Lung (tissue), 12 donors: ENCODE results near the gene RFWD3. TPM values are rescaled to one million over a fixed set of nuclear protein-coding genes. Genes with fewer than 3 reads are reported as not detected.

Source experiments
- ATAC-seq: fragments of 200-7000 bp; cut with Tn5 transposase; one replicate; pipeline ENCODE4 v1.9.1; 2020; ENCODE audit warnings: moderate number of reproducible peaks; ENCODE audit not compliant: insufficient read depth, low FRiP score
- DNase-seq, 3 donors: peaks; one replicate each; pipeline ENCODE4 v3.0.0-alpha.2; 2013 to 2017
- H3K27ac ChIP-seq, 2 donors: one replicate each; pipeline ENCODE4 v1.5.1; 2013; ENCODE audit warnings: mild to moderate bottlenecking in 2 of 2, moderate library complexity in 2 of 2, control low read depth in 1 of 2, inconsistent platforms in 1 of 2, low read depth in 1 of 2, low read length in 1 of 2
- H3K27me3 ChIP-seq, 3 donors: one replicate each; pipeline ENCODE4 v1.5.1; 2013; ENCODE audit warnings: low read length in 2 of 3; ENCODE audit not compliant: control insufficient read depth in 3 of 3, insufficient read depth in 3 of 3
- H3K36me3 ChIP-seq, 4 donors: one replicate each; pipeline ENCODE4 v1.5.1; 2013; ENCODE audit warnings: low read length in 4 of 4, mild to moderate bottlenecking in 1 of 4, moderate library complexity in 1 of 4; ENCODE audit not compliant: control insufficient read depth in 4 of 4, insufficient read depth in 4 of 4
- H3K4me1 ChIP-seq, 5 donors: one replicate each; pipeline ENCODE4 v1.5.1; 2013; ENCODE audit warnings: low read length in 5 of 5, mild to moderate bottlenecking in 2 of 5, moderate library complexity in 1 of 5; ENCODE audit not compliant: control insufficient read depth in 5 of 5, insufficient read depth in 5 of 5
- H3K4me3 ChIP-seq: one replicate; pipeline ENCODE4 v1.5.1; 2013; ENCODE audit warnings: mild to moderate bottlenecking, control low read depth, moderate library complexity
- H3K9ac ChIP-seq, 2 donors: one replicate each; pipeline ENCODE4 v1.5.1; 2013; ENCODE audit warnings: low read length in 2 of 2, control low read depth in 1 of 2; ENCODE audit not compliant: insufficient read depth in 1 of 2
- H3K9me3 ChIP-seq, 4 donors: one replicate each; pipeline ENCODE4 v1.5.1; 2013; ENCODE audit warnings: low read length in 3 of 4, mild to moderate bottlenecking in 1 of 4, moderate library complexity in 1 of 4; ENCODE audit not compliant: control insufficient read depth in 4 of 4, insufficient read depth in 3 of 4
- WGBS, 2 donors: extraction: QIAGEN DNeasy Blood & Tissue Kit; methylation state at CpG; one replicate each; pipeline ENCODE4 v1.1.7; 2013; 5-methylcytosine and 5-hydroxymethylcytosine counted together
- polyA plus RNA-seq, 2 donors: library from polyadenylated mRNA; stranded (reverse); fragments of 200-250 nt; gene quantifications; one replicate each; pipeline ENCODE4 v1.2.1, GENCODE V29; 2013
- total RNA-seq, 2 donors: library from RNA; depleted of rRNA in 1 of 2; stranded (reverse); fragments of >200 nt in 1 of 2; gene quantifications; one replicate each; pipeline ENCODE4 v1.2.1, GENCODE V29; 2014 to 2021
- TF ChIP-seq, protein P1 (sequence below): IDR thresholded peaks from 2 replicates; pipeline ENCODE4 v1.5.1; 2012; ENCODE audit warnings: mild to moderate bottlenecking; ENCODE audit errors: control extremely low read depth, extremely low read depth
- donor health status: control.
- donor health status: control.
- donor health status: Bipolar disorder and iron deficiency.
- donor health status: healthy.
- donor health status: DM: yes; HTN: yes; CAD: no.

Gene RFWD3
- total and polyA plus RNA-seq, 4 donors, result 7.4 to 23.3 (median 11.4) TPM

DNA sequence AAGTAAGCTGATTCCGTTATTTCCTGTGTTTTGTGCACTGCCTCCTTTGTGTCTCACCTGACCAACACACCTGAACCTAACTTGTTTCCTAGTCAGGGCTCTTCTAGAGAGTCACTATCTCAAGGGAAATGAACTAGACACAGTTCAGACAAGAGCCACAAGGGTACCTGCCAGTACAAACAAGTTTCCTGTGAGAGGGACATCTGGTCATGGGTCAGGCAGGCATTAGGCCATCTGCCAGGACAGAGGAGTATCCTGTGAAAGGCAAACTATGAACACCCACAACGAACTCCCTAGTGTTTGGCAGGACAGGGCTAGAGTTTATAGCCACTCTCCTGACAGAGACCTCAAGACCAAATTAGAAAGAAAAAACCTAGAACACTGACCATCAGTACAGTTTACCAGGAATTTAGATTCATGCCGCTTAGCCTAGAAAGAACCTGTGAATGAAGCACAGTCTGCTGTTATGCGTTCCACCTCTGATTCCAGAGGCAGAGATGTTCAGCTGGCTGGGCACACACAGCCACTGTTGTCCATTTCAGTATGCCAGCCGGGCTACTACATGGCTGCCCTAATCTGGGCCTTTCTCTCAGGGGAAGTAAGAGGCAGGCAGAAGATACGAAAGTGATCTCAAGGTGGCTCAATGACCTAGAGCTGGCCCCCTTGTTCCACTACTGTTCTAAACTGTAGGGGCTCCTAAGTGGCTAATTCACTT lies 39.0 kb downstream of the RFWD3 start:
- Histone ChIP-seq H3K9ac (no peak overlapping the region), H3K27ac (no peak overlapping the region), H3K9me3 (no peaks in the 10 kb centered on the region), H3K27me3 (no peaks in the 10 kb centered on the region), H3K36me3 (peaks cover 37 to 55% (median 40%) of the 10 kb centered on the region in 4 donors), H3K4me1 (no peaks in the 10 kb centered on the region), H3K4me3 (no peak overlapping the region)
- TF ChIP-seq, protein P1, sequence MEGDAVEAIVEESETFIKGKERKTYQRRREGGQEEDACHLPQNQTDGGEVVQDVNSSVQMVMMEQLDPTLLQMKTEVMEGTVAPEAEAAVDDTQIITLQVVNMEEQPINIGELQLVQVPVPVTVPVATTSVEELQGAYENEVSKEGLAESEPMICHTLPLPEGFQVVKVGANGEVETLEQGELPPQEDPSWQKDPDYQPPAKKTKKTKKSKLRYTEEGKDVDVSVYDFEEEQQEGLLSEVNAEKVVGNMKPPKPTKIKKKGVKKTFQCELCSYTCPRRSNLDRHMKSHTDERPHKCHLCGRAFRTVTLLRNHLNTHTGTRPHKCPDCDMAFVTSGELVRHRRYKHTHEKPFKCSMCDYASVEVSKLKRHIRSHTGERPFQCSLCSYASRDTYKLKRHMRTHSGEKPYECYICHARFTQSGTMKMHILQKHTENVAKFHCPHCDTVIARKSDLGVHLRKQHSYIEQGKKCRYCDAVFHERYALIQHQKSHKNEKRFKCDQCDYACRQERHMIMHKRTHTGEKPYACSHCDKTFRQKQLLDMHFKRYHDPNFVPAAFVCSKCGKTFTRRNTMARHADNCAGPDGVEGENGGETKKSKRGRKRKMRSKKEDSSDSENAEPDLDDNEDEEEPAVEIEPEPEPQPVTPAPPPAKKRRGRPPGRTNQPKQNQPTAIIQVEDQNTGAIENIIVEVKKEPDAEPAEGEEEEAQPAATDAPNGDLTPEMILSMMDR, result no peak
- WGBS, 2 donors, result 82 to 90% methylated on average over 6 of the region's 6 CpGs
- no peak for DNase-seq
- ATAC-seq, result no peak

DNA sequence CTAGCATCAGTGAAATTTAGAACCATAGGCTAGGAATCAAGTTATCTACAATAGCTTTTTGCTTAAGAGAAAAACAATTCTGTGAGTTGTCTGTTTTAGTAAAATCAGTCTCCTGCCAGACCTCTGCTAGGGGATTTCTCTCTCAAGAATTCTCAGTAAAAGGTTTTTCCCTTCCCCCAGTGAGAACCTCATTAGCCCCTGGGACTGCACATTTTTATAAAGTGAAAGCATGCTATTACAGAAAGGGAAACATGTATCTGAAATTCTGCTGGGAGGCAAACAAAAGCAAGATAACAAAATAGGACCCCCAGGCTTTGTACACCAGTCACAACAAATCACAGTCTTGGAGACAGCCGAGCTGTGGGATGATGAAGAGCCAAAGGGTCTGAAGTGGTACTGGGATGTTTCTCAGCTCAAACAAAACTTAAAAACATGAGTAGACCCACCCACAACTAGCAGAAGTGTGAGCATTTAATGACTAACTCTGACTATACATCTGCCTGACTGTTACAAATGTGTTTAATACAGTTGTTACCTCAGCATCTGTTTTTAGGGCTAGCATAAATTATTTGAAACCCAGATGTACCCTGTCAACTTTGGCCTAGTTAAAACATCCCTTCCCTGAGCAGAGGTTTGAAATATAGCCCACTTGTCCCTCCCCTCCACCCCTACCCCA lies 39.8 kb downstream of the RFWD3 start:
- DNase-seq, result no peak
- Histone ChIP-seq H3K36me3 (peaks cover 33 to 55% (median 40%) of the 10 kb centered on the region in 4 donors), H3K4me1 (no peaks in the 10 kb centered on the region), H3K9ac (no peak overlapping the region), H3K27me3 (no peaks in the 10 kb centered on the region), H3K27ac (no peak overlapping the region), H3K4me3 (no peak overlapping the region), H3K9me3 (no peaks in the 10 kb centered on the region)
- ATAC-seq, result no peak
- TF ChIP-seq, protein P1, result no peak
- WGBS, 2 donors, result 0 to 41% methylated on average over 1 of the region's 1 CpG

DNA sequence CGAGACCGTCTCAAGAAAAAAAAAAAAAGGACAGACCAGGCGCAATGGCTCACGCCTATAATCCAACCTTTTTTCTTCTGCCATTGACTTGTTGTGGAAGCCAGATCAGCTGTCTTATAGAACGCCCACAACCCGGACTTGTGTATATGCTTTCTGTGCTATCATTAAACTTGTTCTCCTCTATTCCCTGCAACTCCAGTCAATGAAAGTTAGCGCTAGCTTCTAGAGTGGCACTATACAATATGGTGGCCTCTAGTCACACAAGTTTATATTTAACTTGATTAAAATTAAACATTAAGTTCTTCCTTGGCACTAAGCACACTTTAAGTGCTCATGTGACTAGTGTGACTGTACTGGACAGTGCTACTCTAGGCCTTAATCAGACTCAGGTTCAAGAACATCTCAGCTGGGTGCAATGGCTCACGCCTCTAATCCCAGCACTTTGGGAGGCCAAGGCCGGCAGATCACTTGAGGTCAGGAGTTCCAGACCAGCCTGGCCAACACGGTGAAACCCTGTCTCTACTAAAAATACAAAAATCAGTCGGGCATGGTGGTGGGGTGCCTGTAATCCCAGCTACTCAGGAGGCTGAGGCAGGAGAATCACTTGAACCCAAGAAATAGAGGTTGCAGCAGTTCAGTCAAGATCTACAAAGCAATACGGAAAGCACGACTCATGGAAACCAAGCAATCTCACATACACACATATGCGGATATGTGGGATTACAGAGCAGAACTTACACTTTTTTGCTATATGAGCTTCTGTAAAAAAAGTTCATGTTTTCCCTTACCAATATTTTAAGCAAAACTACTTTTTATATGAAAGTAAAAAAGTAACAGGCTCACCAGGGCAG lies 41.0 kb downstream of the RFWD3 start:
- no peaks in the 10 kb centered on the region for H3K4me1 ChIP-seq
- no peak overlapping the region for H3K9ac ChIP-seq
- no peaks in the 10 kb centered on the region for H3K9me3 ChIP-seq
- WGBS, 2 donors, result 88 to 94% methylated on average over 14 of the region's 14 CpGs
- ATAC-seq (no peak), DNase-seq (no peak)
- H3K27me3 ChIP-seq, result no peaks in the 10 kb centered on the region
- TF ChIP-seq, protein P1, result no peak
- H3K27ac ChIP-seq, result no peak overlapping the region
- H3K4me3 ChIP-seq, result no peak overlapping the region
- peaks cover 26 to 47% (median 36%) of the 10 kb centered on the region in 4 donors for H3K36me3 ChIP-seq
